Astrocyte (in vitro differentiated cells and primary cell): ENCODE results near the gene PLPP4.

Experiments used
- CTCF ChIP-seq: IDR thresholded peaks from 2 replicates; pipeline ENCODE4 v1.5.1; 2011; ENCODE audit warnings: low read depth, mild to moderate bottlenecking, inconsistent platforms, low read length, moderate library complexity; ENCODE audit not compliant: insufficient read depth
- EZH2 ChIP-seq: IDR thresholded peaks from 2 replicates; pipeline ENCODE4 v1.6.1; 2012; ENCODE audit warnings: mild to moderate bottlenecking, low read length, inconsistent platforms; ENCODE audit not compliant: insufficient read depth

DNA sequence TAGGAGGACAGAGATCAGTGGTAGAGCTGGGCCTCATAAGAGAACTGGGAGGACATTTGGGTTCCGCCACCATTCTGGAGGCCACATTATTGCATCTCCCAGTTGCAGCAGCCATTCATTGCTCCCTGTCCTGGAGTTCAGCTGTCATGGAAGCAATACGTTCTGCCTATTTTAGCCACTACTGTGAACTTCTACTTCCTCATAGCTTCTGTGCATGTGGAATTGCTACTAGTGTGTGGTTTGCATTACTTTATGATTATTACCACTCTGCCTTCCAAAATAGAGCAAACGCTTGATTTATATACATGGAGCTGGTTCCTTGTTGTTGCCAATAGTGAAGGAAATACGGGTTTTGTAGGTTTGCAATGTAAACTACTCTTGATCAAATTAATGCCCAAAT lies 47.2 kb upstream of the PLPP4 start:
- no peak for TF ChIP-seq CTCF
- TF ChIP-seq EZH2, result no peak
